H1 (cell line): ENCODE measurements around the gene FASTKD3.

Experiments
- BACH1 ChIP-seq: IDR thresholded peaks from 2 replicates; pipeline ENCODE4 v1.6.1; 2012; ENCODE audit warnings: low read length, improper control_type of control experiment
- CTCF ChIP-seq, 3 experiments: IDR thresholded peaks; 1 replicate in 2 of 3; 2 replicates in 1 of 3; pipeline versions ENCODE4 v1.5.1 to v1.6.1; 2011; ENCODE audit warnings: low read length in 3 of 3, mild to moderate bottlenecking in 3 of 3, inconsistent platforms in 2 of 3, low read depth in 1 of 3, moderate library complexity in 1 of 3; ENCODE audit not compliant: insufficient read depth in 1 of 3; ENCODE audit errors: control extremely low read depth in 1 of 3
- GTF2F1 ChIP-seq: IDR thresholded peaks from 2 replicates; pipeline ENCODE4 v1.6.1; 2012; ENCODE audit warnings: low read depth, low read length, improper control_type of control experiment, borderline replicate concordance
- MAFK ChIP-seq: IDR thresholded peaks from 2 replicates; pipeline ENCODE4 v1.6.1; 2012; ENCODE audit warnings: low read depth, mild to moderate bottlenecking, improper control_type of control experiment, low read length
- POLR2A ChIP-seq, 2 experiments: IDR thresholded peaks; 1 replicate in 1 of 2; 2 replicates in 1 of 2; pipeline ENCODE4 v1.6.1; 2011; ENCODE audit warnings: low read depth in 2 of 2, low read length in 2 of 2, mild to moderate bottlenecking in 2 of 2; ENCODE audit errors: control extremely low read depth in 1 of 2
- RNF2 ChIP-seq: fragments of 200-900, 300-1000 bp; sonication (generic); IDR thresholded peaks from 2 replicates; pipeline ENCODE4 v1.7.1; 2016; ENCODE audit warnings: borderline replicate concordance, low read depth, mild to moderate bottlenecking, antibody characterized with exemption, low read length; ENCODE audit not compliant: poor library complexity, severe bottlenecking; ENCODE audit errors: missing control alignments
- YY1 ChIP-seq: IDR thresholded peaks from 2 replicates; pipeline ENCODE4 v1.6.1; 2011; ENCODE audit warnings: low read depth, mild to moderate bottlenecking, low read length

GRCh38 chr5:7816535-7816901 is 52.3 kb downstream of the FASTKD3 start:
- TF ChIP-seq GTF2F1 (no peak), CTCF (IDR thresholded peaks at IDR 0.05; ENCODE audit: control extremely low read depth in 1 of 3, insufficient read depth in 1 of 3, low read depth in 1 of 3, low read length in 3 of 3) (no peak), POLR2A (IDR thresholded peaks at IDR 0.05; ENCODE audit: control extremely low read depth in 1 of 2, low read depth in 2 of 2, low read length in 2 of 2) (no peak), BACH1 (no peak), RNF2 (no peak), YY1 (no peak), MAFK (no peak)
